Measurements from ENCODE around the gene VPS13A. TPM values are rescaled to one million over a fixed set of nuclear protein-coding genes. Genes with fewer than 3 reads are reported as not detected.

VPS13A gene
- total RNA-seq, 1 experiment from 2014 or later, result 14.3 TPM

- Mint-ChIP-seq H3K36me3 (ENCODE audit: insufficient read depth, unreplicated experiment) (no peaks in the 10 kb centered on the region), H3K4me1 (ENCODE audit: low read depth, unreplicated experiment) (no peaks in the 10 kb centered on the region), H3K27me3 (ENCODE audit: insufficient read depth, unreplicated experiment) (no peaks in the 10 kb centered on the region), H3K9me3 (ENCODE audit: unreplicated experiment) (no peaks in the 10 kb centered on the region), H3K27ac (ENCODE audit: unreplicated experiment) (no peak overlapping the region), H3K4me3 (ENCODE audit: unreplicated experiment) (no peak overlapping the region)
- DNase-seq, result no peak
- POLR2A ChIA-PET, result no interaction called here
- Histone ChIP-seq H3K36me3 (ENCODE audit: control insufficient read depth, insufficient read depth, low read length) (no peaks in the 10 kb centered on the region), H3K9me3 (no peaks in the 10 kb centered on the region), H3K4me1 (no peaks in the 10 kb centered on the region), H3K4me3 (ENCODE audit: low read depth, low read length) (no peak overlapping the region), H3K27me3 (replicated peaks; ENCODE audit: control insufficient read depth, insufficient read depth, low read length) (no peaks in the 10 kb centered on the region)
- TF ChIP-seq, protein P1, sequence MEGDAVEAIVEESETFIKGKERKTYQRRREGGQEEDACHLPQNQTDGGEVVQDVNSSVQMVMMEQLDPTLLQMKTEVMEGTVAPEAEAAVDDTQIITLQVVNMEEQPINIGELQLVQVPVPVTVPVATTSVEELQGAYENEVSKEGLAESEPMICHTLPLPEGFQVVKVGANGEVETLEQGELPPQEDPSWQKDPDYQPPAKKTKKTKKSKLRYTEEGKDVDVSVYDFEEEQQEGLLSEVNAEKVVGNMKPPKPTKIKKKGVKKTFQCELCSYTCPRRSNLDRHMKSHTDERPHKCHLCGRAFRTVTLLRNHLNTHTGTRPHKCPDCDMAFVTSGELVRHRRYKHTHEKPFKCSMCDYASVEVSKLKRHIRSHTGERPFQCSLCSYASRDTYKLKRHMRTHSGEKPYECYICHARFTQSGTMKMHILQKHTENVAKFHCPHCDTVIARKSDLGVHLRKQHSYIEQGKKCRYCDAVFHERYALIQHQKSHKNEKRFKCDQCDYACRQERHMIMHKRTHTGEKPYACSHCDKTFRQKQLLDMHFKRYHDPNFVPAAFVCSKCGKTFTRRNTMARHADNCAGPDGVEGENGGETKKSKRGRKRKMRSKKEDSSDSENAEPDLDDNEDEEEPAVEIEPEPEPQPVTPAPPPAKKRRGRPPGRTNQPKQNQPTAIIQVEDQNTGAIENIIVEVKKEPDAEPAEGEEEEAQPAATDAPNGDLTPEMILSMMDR (IDR thresholded peaks at IDR 0.05; ENCODE audit: insufficient read depth in 1 of 2, low read depth in 1 of 2, low read length in 1 of 2, severe bottlenecking in 1 of 2, unreplicated experiment in 1 of 2), result no peak
- CTCF ChIA-PET, result no interaction called here
- intact Hi-C loops (cut with micrococcal nuclease; ENCODE audit: unreplicated experiment), result no loop called here
- no TSS peak for BruUV-seq (replicated peaks)
Measured at GRCh38 chr9:77211561-77211960, 34.2 kb downstream of the VPS13A start.

GRCh38 chr9:77212801-77213200 lies 35.5 kb downstream of the VPS13A start:
- ChIA-PET POLR2A (no interaction called here), CTCF (no interaction called here)
- Histone ChIP-seq H3K36me3 (ENCODE audit: control insufficient read depth, insufficient read depth, low read length) (no peaks in the 10 kb centered on the region), H3K9me3 (no peaks in the 10 kb centered on the region), H3K4me1 (no peaks in the 10 kb centered on the region), H3K4me3 (ENCODE audit: low read depth, low read length) (no peak overlapping the region), H3K27me3 (replicated peaks; ENCODE audit: control insufficient read depth, insufficient read depth, low read length) (no peaks in the 10 kb centered on the region)
- TF ChIP-seq, protein P1 (IDR thresholded peaks at IDR 0.05; ENCODE audit: insufficient read depth in 1 of 2, low read depth in 1 of 2, low read length in 1 of 2, severe bottlenecking in 1 of 2, unreplicated experiment in 1 of 2), result no peak
- Mint-ChIP-seq H3K9me3 (ENCODE audit: unreplicated experiment) (no peaks in the 10 kb centered on the region), H3K27me3 (ENCODE audit: insufficient read depth, unreplicated experiment) (no peaks in the 10 kb centered on the region), H3K4me1 (ENCODE audit: low read depth, unreplicated experiment) (no peaks in the 10 kb centered on the region), H3K4me3 (ENCODE audit: unreplicated experiment) (no peak overlapping the region), H3K36me3 (ENCODE audit: insufficient read depth, unreplicated experiment) (no peaks in the 10 kb centered on the region), H3K27ac (ENCODE audit: unreplicated experiment) (no peak overlapping the region)
- no peak for DNase-seq
- intact Hi-C loops (cut with micrococcal nuclease; ENCODE audit: unreplicated experiment), result no loop called here
- BruUV-seq (replicated peaks), result no TSS peak

DNA sequence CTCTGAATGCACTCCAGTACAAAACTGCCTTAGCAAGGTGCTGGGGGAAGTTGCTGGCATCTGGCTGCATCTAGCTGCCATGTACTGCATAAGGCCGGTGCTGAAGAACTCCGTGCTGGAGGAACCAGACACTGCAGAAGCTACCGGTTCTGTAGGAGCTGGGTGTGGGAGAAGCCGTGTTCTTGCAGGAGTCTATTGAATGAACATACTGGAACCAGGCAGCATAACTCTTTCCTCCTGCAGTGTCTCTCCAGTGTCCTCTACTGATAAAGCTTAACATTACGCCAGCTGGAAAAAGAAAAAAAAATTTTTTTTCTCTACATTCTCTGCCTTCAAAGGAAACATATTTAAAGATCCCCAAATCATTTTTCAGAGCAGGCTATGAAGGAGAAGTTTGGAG lies 38.5 kb downstream of the VPS13A start:
- Mint-ChIP-seq H3K4me1 (ENCODE audit: low read depth, unreplicated experiment) (no peaks in the 10 kb centered on the region), H3K9me3 (ENCODE audit: unreplicated experiment) (no peaks in the 10 kb centered on the region), H3K4me3 (ENCODE audit: unreplicated experiment) (no peak overlapping the region), H3K27me3 (ENCODE audit: insufficient read depth, unreplicated experiment) (no peaks in the 10 kb centered on the region), H3K36me3 (ENCODE audit: insufficient read depth, unreplicated experiment) (no peaks in the 10 kb centered on the region), H3K27ac (ENCODE audit: unreplicated experiment) (no peak overlapping the region)
- POLR2A ChIA-PET, result no interaction called here
- Histone ChIP-seq H3K36me3 (ENCODE audit: control insufficient read depth, insufficient read depth, low read length) (no peaks in the 10 kb centered on the region), H3K9me3 (no peaks in the 10 kb centered on the region), H3K4me1 (no peaks in the 10 kb centered on the region), H3K4me3 (ENCODE audit: low read depth, low read length) (no peak overlapping the region), H3K27me3 (replicated peaks; ENCODE audit: control insufficient read depth, insufficient read depth, low read length) (no peaks in the 10 kb centered on the region)
- TF ChIP-seq, protein P1 (IDR thresholded peaks at IDR 0.05; ENCODE audit: insufficient read depth in 1 of 2, low read depth in 1 of 2, low read length in 1 of 2, severe bottlenecking in 1 of 2, unreplicated experiment in 1 of 2), result peak in 1 of 2 experiments; percentile 24
- intact Hi-C loops (cut with micrococcal nuclease; ENCODE audit: unreplicated experiment), result loop anchor here (2.0 kb wide), 1 partner anchor 49 kb away; no protein-coding TSS in a partner anchor
- no peak for DNase-seq
- no TSS peak for BruUV-seq (replicated peaks)
- CTCF ChIA-PET, result interaction anchor here (1.1 kb wide), 1 partner anchor 48 kb away, joined by 5 read pairs; no protein-coding TSS in a partner anchor
